HCT116 (cell line): ENCODE measurements around the gene CMIP. TPM values are rescaled to one million over a fixed set of nuclear protein-coding genes. Genes with fewer than 3 reads are reported as not detected.

Experiments used
- ATAC-seq: fragments of 200-7000 bp; cut with Tn5 transposase; 2 replicates; pipeline ENCODE4 v1.9.1; 2020; ENCODE audit warnings: mild to moderate bottlenecking, moderate library complexity
- BruUV-seq: library from RNA; stranded (reverse); fragments of 400-500 nt; replicated peaks from 2 replicates; lab custom pipeline; 2021; lab: Mats Ljungman, UMichigan
- CTCF ChIA-PET: fragments of 300-600 bp; sonication (Branson Sonifier 250); formaldehyde crosslinking; loops from one replicate; lab custom pipeline; 2021; ENCODE audit warnings: antibody characterized with exemption; lab: Charles Lee
- POLR2A ChIA-PET: fragments of 300-600, 350-600 bp; sonication (Branson Sonifier 250); formaldehyde crosslinking; loops from one replicate; lab custom pipeline; 2021; ENCODE audit warnings: antibody characterized with exemption; lab: Charles Lee
- RAD21 ChIA-PET, 2 experiments: fragments of 300-600 bp; sonication (Branson Sonifier 250); formaldehyde crosslinking; loops; one replicate each; lab custom pipeline; 2023; ENCODE audit warnings: low total read pairs in 2 of 2; ENCODE audit not compliant: uncharacterized antibody in 2 of 2, unreplicated experiment in 2 of 2, low non-redundant PET in 1 of 2; lab: Charles Lee
- DNase-seq: peaks from one replicate; pipeline ENCODE4 v3.0.0-alpha.2; 2010; ENCODE audit warnings: low read depth, low spot score
- H2AFZ ChIP-seq: fragments of 200-600 bp; shearing (Covaris generic), sonication (generic); 2 replicates; pipeline ENCODE4 v1.6.1; 2017; ENCODE audit warnings: low read depth, mixed run types, mixed read lengths, antibody characterized with exemption, low read length; ENCODE audit not compliant: poor library complexity, severe bottlenecking
- H3K27ac ChIP-seq: 2 replicates; pipeline ENCODE4 v1.5.1; 2012; ENCODE audit warnings: low read depth, low read length
- H3K27me3 ChIP-seq: fragments of 200-600 bp; sonication (generic); 2 replicates; pipeline ENCODE4 v1.6.1; 2016; ENCODE audit warnings: mixed run types, low read length, mixed read lengths; ENCODE audit not compliant: insufficient read depth
- H3K36me3 ChIP-seq, 2 experiments: fragments of 200-500 bp in 1 of 2; fragments of 200-600 bp in 1 of 2; sonication (Bioruptor generic) in 1 of 2; sonication (generic) in 1 of 2; 2 replicates each; pipeline versions ENCODE4 v1.5.1 to v1.6.1; 2014 to 2016; ENCODE audit warnings: low read length in 2 of 2, inconsistent platforms in 1 of 2, mixed read lengths in 1 of 2, mixed run types in 1 of 2; ENCODE audit not compliant: insufficient read depth in 2 of 2, control insufficient read depth in 1 of 2
- H3K4me1 ChIP-seq, 2 experiments: fragments of 200-600 bp in 1 of 2; sonication (generic) in 1 of 2; 2 replicates each; pipeline versions ENCODE4 v1.5.1 to v1.6.1; 2012 to 2017; ENCODE audit warnings: low read length in 2 of 2, inconsistent platforms in 1 of 2, mild to moderate bottlenecking in 1 of 2, mixed read lengths in 1 of 2, mixed run types in 1 of 2, moderate library complexity in 1 of 2; ENCODE audit not compliant: insufficient read depth in 2 of 2, control insufficient read depth in 1 of 2
- H3K4me2 ChIP-seq: fragments of 200-600 bp; sonication (generic); 2 replicates; pipeline ENCODE4 v1.6.1; 2017; ENCODE audit warnings: mixed run types, low read length, mixed read lengths
- H3K4me3 ChIP-seq, 2 experiments: fragments of 200-600 bp in 1 of 2; sonication (generic) in 1 of 2; replicated peaks in 1 of 2; 2 replicates each; pipeline ENCODE4 v1.5.1; 2011 to 2016; ENCODE audit warnings: low read length in 2 of 2, control low read depth in 1 of 2, low read depth in 1 of 2, mild to moderate bottlenecking in 1 of 2, mixed read lengths in 1 of 2, mixed run types in 1 of 2
- H3K79me2 ChIP-seq: fragments of 200-600 bp; sonication (generic); 2 replicates; pipeline ENCODE4 v1.6.1; 2017; ENCODE audit warnings: mild to moderate bottlenecking, mixed run types, low read length, moderate library complexity, mixed read lengths; ENCODE audit not compliant: insufficient read depth
- H3K9ac ChIP-seq: fragments of 200-600 bp; sonication (generic); 2 replicates; pipeline ENCODE4 v1.6.1; 2016; ENCODE audit warnings: low read length, mixed read lengths
- H3K9me2 ChIP-seq: fragments of 200-600 bp; sonication (generic), shearing (Covaris generic); 2 replicates; pipeline ENCODE4 v1.6.1; 2017; ENCODE audit warnings: mixed run types, mild to moderate bottlenecking, moderate library complexity; ENCODE audit not compliant: insufficient read depth
- H3K9me3 ChIP-seq, 2 experiments: fragments of 200-500 bp in 1 of 2; fragments of 200-600 bp in 1 of 2; sonication (Bioruptor generic) in 1 of 2; sonication (generic) in 1 of 2; 2 replicates each; pipeline ENCODE4 v1.6.1; 2014 to 2017; ENCODE audit warnings: low read length in 2 of 2, mixed read lengths in 2 of 2, inconsistent platforms in 1 of 2, low read depth in 1 of 2, mild to moderate bottlenecking in 1 of 2, mixed run types in 1 of 2, moderate library complexity in 1 of 2; ENCODE audit not compliant: control insufficient read depth in 1 of 2, insufficient read depth in 1 of 2
- H4K20me1 ChIP-seq: fragments of 200-600 bp; sonication (generic), shearing (Covaris generic); 2 replicates; pipeline ENCODE4 v1.6.1; 2017; ENCODE audit warnings: mixed run types, mild to moderate bottlenecking, moderate library complexity; ENCODE audit not compliant: insufficient read depth
- CEBPB ChIP-seq: IDR thresholded peaks from 2 replicates; pipeline ENCODE4 v1.6.1; 2012; ENCODE audit warnings: low read depth
- EZH2 ChIP-seq: fragments of 200-600 bp; sonication (generic); IDR thresholded peaks from 2 replicates; pipeline ENCODE4 v1.6.1; 2017; ENCODE audit warnings: antibody characterized with exemption, mixed run types
- EZH2phosphoT487 ChIP-seq: fragments of 200-600 bp; IDR thresholded peaks from 2 replicates; pipeline ENCODE4 v1.6.1; 2018; ENCODE audit warnings: antibody characterized with exemption, borderline replicate concordance
- POLR2A ChIP-seq: IDR thresholded peaks from 2 replicates; pipeline ENCODE4 v1.7.0; 2011; ENCODE audit warnings: borderline replicate concordance; ENCODE audit not compliant: insufficient read depth, insufficient read length; ENCODE audit errors: extremely low read depth
- POLR2AphosphoS5 ChIP-seq: IDR thresholded peaks from 2 replicates; pipeline ENCODE4 v1.6.1; 2011; ENCODE audit warnings: mild to moderate bottlenecking, low read depth, low read length, moderate library complexity
- SP1 ChIP-seq: IDR thresholded peaks from 2 replicates; pipeline ENCODE4 v1.6.1; 2012; ENCODE audit warnings: low read depth
- SRF ChIP-seq: IDR thresholded peaks from 2 replicates; pipeline ENCODE4 v1.6.1; 2012; ENCODE audit warnings: low read depth
- TCF7L2 ChIP-seq: IDR thresholded peaks from 2 replicates; pipeline ENCODE4 v1.7.0; 2011; ENCODE audit warnings: borderline replicate concordance, inconsistent platforms; ENCODE audit not compliant: insufficient read depth, insufficient read length; ENCODE audit errors: extremely low read depth
- YY1 ChIP-seq: IDR thresholded peaks from 2 replicates; pipeline ENCODE4 v1.6.1; 2011; ENCODE audit warnings: low read length, low read depth, moderate library complexity, mild to moderate bottlenecking; ENCODE audit not compliant: insufficient replicate concordance; ENCODE audit errors: extremely low read depth
- ZNF274 ChIP-seq: fragments of 200-500 bp; sonication (Bioruptor generic); IDR thresholded peaks from 2 replicates; pipeline ENCODE4 v1.6.1; 2014; ENCODE audit warnings: mild to moderate bottlenecking, low read depth, low read length, inconsistent platforms
- intact Hi-C: fragments of 100-400 bp; cut with micrococcal nuclease; formaldehyde crosslinking; loops from 2 replicates; pipeline ENCODE4 v1.10.0; 2022
- total RNA-seq: library from RNA; stranded (reverse); gene quantifications from one replicate; pipeline ENCODE4 v1.2.1, GENCODE V29; 2021; ENCODE audit not compliant: unreplicated experiment

CMIP gene
- total RNA-seq, 1 experiment from 2014 or later = 64.6 TPM

DNA sequence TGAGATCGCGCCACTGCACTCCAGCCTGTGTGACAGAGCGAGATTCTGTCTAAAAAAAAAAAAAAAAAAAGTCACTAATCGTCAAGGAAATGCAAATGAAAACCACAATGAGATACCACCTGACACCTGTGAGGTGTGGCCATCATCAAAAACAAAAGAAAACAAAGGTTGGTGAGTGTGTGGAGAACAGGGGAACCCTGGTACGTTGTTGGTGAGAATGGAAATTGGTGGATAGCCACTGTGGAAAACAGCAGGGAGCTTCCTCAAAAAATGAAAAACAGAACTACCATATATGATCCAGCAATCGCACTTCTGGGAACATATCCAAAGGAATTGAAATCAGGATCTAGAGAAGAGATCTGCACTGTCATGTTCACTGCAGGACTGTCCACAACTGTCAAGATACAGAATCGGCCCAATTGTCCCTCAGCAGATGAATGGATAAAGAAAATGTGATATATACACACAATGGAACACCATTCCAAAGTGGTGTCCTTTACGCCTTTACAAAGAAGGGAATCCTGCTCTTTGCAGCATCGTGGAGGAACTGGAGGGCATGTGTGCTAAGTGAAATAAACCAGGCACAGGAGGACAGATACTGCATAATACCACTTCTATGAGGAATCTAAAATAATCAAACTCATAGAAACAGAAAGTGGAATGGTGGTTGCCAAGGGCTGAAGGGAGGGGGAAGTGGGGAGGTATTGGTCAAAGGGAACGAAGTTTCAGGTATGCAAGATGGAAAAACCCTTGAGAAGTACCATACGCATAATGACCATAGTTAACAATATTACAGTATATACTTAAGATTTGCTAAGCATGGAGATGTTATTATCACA lies 271.0 kb downstream of the CMIP start:
- 0 out of 2 replicates have a peak, but pooled peaks cover 3% of the 10 kb centered on the region for H4K20me1 ChIP-seq
- intact Hi-C loops = no loop called here
- no peaks in the 10 kb centered on the region for H3K9me3 ChIP-seq
- H3K9ac ChIP-seq = no peak overlapping the region
- no TSS peak for BruUV-seq
- H3K4me3 ChIP-seq = no peak overlapping the region
- peaks cover 28 to 52% of the 10 kb centered on the region in 2 experiments for H3K4me1 ChIP-seq
- H3K27ac ChIP-seq = no peak overlapping the region
- ATAC-seq = no peak
- no peaks in the 10 kb centered on the region for H3K36me3 ChIP-seq
- RAD21 ChIA-PET = no interaction called here
- DNase-seq = no peak
- no peak for TF ChIP-seq TCF7L2
- TF ChIP-seq POLR2A = no peak
- TF ChIP-seq ZNF274 = no peak
- TF ChIP-seq CEBPB = no peak
- TF ChIP-seq POLR2AphosphoS5 = no peak
- no peak for TF ChIP-seq EZH2
- TF ChIP-seq SRF = no peak
- TF ChIP-seq YY1 = no peak
- no peak for TF ChIP-seq EZH2phosphoT487
- TF ChIP-seq SP1 = no peak
- no peak overlapping the region for H3K4me2 ChIP-seq
- H3K27me3 ChIP-seq = no peaks in the 10 kb centered on the region
- H2AFZ ChIP-seq = no peak overlapping the region
- CTCF ChIA-PET = interaction anchor here (2.7 kb wide), 1 partner anchor 14 kb away, joined by 8 read pairs; no protein-coding TSS in a partner anchor
- H3K9me2 ChIP-seq = no peaks in the 10 kb centered on the region
- POLR2A ChIA-PET = no interaction called here
- H3K79me2 ChIP-seq = no peaks in the 10 kb centered on the region
